Kidney (tissue), 14 donors: ENCODE data around the gene PCNX1. TPM values are rescaled to one million over a fixed set of nuclear protein-coding genes. Genes with fewer than 3 reads are reported as not detected.

Source experiments
- DNase-seq, 5 donors: peaks; one replicate each; pipeline ENCODE4 v3.0.0-alpha.2; 2013 to 2020
- FAIRE-seq: peaks from 2 replicates; lab custom pipeline; 2012; peaks lifted over from hg19 to GRCh38; lab: Jason Lieb, UNC
- H3K27ac ChIP-seq, 2 donors: one replicate each; pipeline ENCODE4 v1.7.0; 2013; ENCODE audit warnings: low read depth in 2 of 2, low read length in 2 of 2, inconsistent platforms in 1 of 2
- H3K27me3 ChIP-seq: one replicate; pipeline ENCODE4 v1.7.1; 2013; ENCODE audit warnings: low read length, inconsistent platforms; ENCODE audit not compliant: control insufficient read depth, insufficient read depth
- H3K36me3 ChIP-seq, 3 donors: one replicate each; pipeline versions ENCODE4 v1.7.0 to v1.7.1; 2013; ENCODE audit warnings: low read length in 3 of 3, control low read depth in 1 of 3, inconsistent platforms in 1 of 3; ENCODE audit not compliant: insufficient read depth in 3 of 3, control insufficient read depth in 2 of 3
- H3K4me1 ChIP-seq, 3 donors: one replicate each; pipeline versions ENCODE4 v1.7.0 to v1.7.1; 2013; ENCODE audit warnings: low read length in 3 of 3, inconsistent platforms in 1 of 3, low read depth in 1 of 3; ENCODE audit not compliant: control insufficient read depth in 2 of 3, insufficient read depth in 2 of 3
- H3K4me3 ChIP-seq, 3 donors: one replicate each; pipeline versions ENCODE4 v1.7.0 to v1.8.1; 2013; ENCODE audit warnings: low read length in 3 of 3, control low read depth in 1 of 3, inconsistent platforms in 1 of 3
- H3K9ac ChIP-seq, 3 donors: one replicate each; pipeline versions ENCODE4 v1.7.0 to v1.7.1; 2013; ENCODE audit warnings: low read length in 3 of 3, control low read depth in 1 of 3, inconsistent platforms in 1 of 3
- H3K9me3 ChIP-seq, 3 donors: one replicate each; pipeline versions ENCODE4 v1.7.0 to v1.7.1; 2013; ENCODE audit warnings: low read length in 3 of 3, control low read depth in 1 of 3, inconsistent platforms in 1 of 3; ENCODE audit not compliant: control insufficient read depth in 2 of 3, insufficient read depth in 1 of 3
- CTCF ChIP-seq: IDR thresholded peaks from 3 replicates; pipeline ENCODE4 v1.5.1; 2012; ENCODE audit warnings: mild to moderate bottlenecking, moderate library complexity, borderline replicate concordance; ENCODE audit not compliant: insufficient read depth; ENCODE audit errors: extremely low read depth
- intact Hi-C: fragments of 100-400 bp; cut with DNase I; formaldehyde crosslinking; loops from one replicate; pipeline ENCODE4 v1.11.1; 2022
- polyA plus RNA-seq: library from polyadenylated mRNA; stranded (reverse); fragments of 350-450 nt; fragmentation: Illumina TruSeq; extraction: RNeasy Lipid Tissue Mini Kit (QIAGEN cat#74804); gene quantifications from one replicate; pipeline ENCODE4 v1.2.3, GENCODE V29; 2014; ENCODE audit warnings: low read depth, low replicate concordance; ENCODE audit not compliant: insufficient read depth
- total RNA-seq: library from RNA; stranded (reverse); fragmentation: NEBNext Ultra II Directional; extraction: Animal tissue kit (Norgen Biotek cat#: 25700); gene quantifications from one replicate; pipeline ENCODE4 v1.2.1, GENCODE V29; 2021
- donor health status: control.
- donor health status: control.
- donor health status: control.
- donor health status: control.
- donor health status: control.
- donor health status: DM: yes; HTN: yes; CAD: no.
- donor health status: Normal renal cell carcinoma (clear cell type).

Gene PCNX1
- total and polyA plus RNA-seq, 2 donors from 2014 or later = 16.2 to 55.2 TPM

DNA sequence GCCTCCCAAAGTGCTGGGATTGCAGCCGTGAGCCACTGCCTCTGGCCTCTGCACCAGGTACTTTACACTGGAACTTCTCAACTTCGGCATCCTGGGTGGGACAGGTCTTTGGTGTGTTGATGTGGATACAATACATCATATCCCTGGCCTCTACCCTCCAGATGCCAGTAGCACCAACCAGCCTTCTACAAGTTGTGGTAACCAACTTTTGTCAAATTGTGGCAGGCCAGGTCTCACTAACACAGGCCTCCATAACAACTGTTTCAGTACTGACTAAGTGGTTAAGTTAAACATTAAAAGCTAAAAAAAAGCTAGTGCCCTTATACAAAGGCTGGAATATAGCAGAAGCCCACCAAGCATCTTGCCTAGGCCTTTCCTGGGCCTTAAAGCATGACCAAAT lies 232.9 kb downstream of the PCNX1 start:
- intact Hi-C loops = loop anchor here (5.0 kb wide), 1 partner anchor 612 kb away; no protein-coding TSS in a partner anchor

DNA sequence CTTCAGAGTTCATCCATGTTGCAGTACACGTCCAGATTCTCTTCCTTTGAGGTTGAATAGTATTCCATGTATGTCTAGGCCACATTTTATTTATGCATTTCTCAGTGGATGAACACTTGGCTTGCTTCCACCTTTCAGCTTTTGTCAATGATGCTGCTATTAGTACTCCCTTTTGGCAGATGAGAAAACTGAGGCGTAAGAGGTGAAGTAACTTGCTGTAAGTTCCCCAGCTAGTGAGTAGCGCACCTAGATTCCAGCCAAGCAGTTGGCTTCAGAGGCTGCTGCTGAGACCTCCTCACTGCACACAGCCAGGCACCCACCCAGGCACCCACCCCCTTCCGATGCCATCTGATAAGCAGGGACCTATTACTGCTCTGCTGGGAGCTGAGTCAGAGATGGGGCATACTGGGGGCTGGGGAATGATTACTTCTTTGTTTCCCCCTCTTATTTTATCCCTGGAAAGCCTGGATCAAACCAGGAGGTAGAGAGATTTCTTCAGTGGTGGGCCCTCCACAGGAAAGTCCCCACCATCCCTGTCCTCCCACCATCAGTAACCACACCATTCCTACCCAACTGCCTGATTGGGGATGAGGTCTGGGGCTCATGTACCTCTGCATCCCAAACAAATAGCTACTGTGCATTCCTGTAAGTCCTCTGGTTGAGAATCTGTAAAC lies 234.6 kb downstream of the PCNX1 start:
- H3K27me3 ChIP-seq = no peaks in the 10 kb centered on the region
- H3K9ac ChIP-seq = no peak overlapping the region
- TF ChIP-seq CTCF = no peak
- H3K4me1 ChIP-seq = peaks cover 0 to 12% (median 9%) of the 10 kb centered on the region in 3 donors
- no peak for FAIRE-seq
- H3K27ac ChIP-seq = no peak overlapping the region
- no peaks in the 10 kb centered on the region for H3K36me3 ChIP-seq
- no peak overlapping the region for H3K4me3 ChIP-seq
- no peak for DNase-seq
- intact Hi-C loops = loop anchor here (5.0 kb wide), 1 partner anchor 610 kb away; no protein-coding TSS in a partner anchor
- no peaks in the 10 kb centered on the region for H3K9me3 ChIP-seq

More for the DNA sequence above, 232.9 kb downstream of the PCNX1 start:
- H3K36me3 ChIP-seq = no peaks in the 10 kb centered on the region
- FAIRE-seq = no peak
- H3K4me3 ChIP-seq = no peak overlapping the region
- no peak for TF ChIP-seq CTCF
- DNase-seq = no peak
- H3K9me3 ChIP-seq = no peaks in the 10 kb centered on the region
- no peak overlapping the region for H3K27ac ChIP-seq
- no peaks in the 10 kb centered on the region for H3K27me3 ChIP-seq
- H3K4me1 ChIP-seq = peaks cover 0 to 12% (median 9%) of the 10 kb centered on the region in 3 donors
- no peak overlapping the region for H3K9ac ChIP-seq

- H3K9ac ChIP-seq = no peak overlapping the region
- FAIRE-seq = no peak
- intact Hi-C loops = loop anchor here (5.0 kb wide), 1 partner anchor 610 kb away; no protein-coding TSS in a partner anchor
- no peak overlapping the region for H3K4me3 ChIP-seq
- H3K27ac ChIP-seq = no peak overlapping the region
- H3K4me1 ChIP-seq = peaks cover 0 to 12% (median 9%) of the 10 kb centered on the region in 3 donors
- no peak for TF ChIP-seq CTCF
- no peak for DNase-seq
- no peaks in the 10 kb centered on the region for H3K27me3 ChIP-seq
- no peaks in the 10 kb centered on the region for H3K36me3 ChIP-seq
- no peaks in the 10 kb centered on the region for H3K9me3 ChIP-seq
Measured at GRCh38 chr14:71142375-71143038, 235.2 kb downstream of the PCNX1 start.
